Activated T-helper 1 cell treated with anti-CD3 and anti-CD28 coated beads, Interleukin-2, amount 50 U/mL, for 16 hours (primary cell): Measurements from ENCODE around the gene VEPH1.

Experiments
- DNase-seq, 2 donors: peaks; one replicate each; pipeline ENCODE4 v3.0.0-alpha.2; 2020; ENCODE audit warnings: low read depth in 1 of 2, low spot score in 1 of 2

The VEPH1 gene

DNA sequence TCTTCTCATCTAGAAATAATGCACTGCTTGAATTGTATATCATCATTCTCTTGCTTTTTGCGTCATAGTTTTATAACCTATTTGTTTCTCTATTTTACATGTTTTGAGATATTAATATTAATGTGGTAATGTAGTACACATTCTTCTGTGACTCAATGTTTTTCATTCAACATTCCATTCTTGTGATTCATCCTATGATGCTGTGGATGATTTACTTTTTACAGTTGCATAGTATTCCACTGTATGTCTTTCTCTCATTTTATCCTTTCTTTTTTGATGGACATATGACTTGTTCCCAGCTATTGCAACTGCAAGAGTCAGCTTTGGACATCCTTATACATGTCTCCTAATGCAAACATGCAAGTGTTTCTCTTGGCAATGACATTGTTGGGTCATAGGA, 20.6 kb upstream of the VEPH1 start:
- no peak for DNase-seq

DNA sequence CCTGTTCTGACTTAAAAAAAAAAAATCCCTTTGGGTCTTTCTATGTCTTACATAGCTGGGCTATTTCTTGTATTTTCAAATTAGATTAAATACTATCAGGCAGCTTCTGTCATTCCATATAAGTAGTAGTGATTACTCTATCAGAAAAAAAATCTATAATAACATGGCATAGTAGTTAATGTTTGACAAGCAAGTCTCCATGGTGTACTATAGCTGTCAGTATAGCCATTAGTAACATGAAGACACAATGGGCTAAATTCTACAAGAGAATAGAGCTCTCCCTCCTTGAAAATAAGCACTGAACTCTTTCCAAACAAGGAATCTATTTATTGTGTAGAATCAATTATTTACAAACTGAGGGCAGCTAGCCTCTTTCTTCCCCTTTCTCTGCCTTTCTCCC, 19.4 kb upstream of the VEPH1 start:
- DNase-seq, result no peak

DNA sequence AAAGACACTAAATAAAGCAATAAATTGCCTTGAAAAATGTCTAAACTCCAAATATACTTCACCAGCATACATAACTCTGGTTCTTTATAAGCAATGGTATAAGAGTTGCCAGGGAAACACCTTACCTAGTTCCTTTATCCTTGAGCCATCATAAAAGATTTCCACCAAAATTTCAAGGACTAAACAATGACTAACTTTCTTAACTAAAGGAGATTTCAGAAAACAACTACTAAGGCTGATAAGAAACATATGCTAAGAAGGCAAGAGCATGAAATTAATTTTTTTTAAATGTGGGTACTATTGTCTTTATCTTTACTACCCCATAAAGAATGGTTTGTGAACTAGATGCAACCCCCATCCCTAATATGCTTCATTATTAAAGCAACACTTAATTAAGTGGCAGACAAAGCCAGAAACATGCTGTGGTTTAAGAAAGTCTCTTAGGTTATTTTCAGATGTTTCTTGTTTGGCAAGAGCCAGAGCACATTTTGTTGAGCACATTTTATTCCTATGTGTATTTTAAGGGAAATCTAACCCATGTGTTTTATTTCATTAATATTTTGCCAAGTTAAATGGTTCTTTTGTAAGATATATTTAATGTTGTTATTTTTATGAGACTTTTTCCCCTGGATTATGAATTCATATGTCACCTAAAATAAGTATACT, 17.4 kb upstream of the VEPH1 start:
- DNase-seq, result no peak

DNA sequence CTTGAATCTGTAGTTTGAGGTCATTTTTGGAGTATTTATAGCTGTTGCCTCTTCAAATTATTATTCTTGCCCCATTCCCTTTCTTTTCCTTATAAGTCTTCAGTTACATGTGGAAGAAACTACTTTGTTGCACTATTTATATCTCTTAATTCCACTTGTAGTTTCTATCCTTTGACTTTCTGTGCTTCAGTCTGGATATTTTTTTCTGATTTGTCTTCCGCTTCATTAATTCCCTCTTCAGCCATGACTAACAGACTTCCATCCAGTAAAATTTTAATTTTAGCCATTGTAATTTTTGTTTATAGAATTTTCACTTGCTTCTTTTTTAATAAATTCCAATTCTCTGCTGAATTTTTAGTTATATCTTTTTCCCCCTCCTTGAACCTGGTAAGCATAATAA, 15.7 kb upstream of the VEPH1 start:
- DNase-seq, result no peak

DNA sequence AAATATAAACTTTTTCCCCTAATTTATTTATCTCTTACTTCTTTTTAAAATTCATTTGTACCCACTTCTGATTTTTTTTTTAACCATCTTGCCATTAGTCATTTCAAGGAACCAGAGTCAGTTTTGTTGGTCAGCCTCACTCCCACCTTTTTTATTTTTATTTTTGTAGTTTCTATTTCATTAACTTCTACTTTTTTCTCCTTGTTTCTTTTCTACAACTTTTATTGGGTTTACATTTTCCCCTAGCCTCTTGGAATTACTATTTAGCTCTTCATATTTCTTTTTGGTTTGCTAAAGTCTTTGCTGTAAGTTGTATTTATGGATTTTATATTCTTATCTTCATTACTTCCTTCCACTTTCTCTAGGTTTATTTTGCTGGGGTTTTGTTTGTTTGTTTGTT, 13.7 kb upstream of the VEPH1 start:
- no peak for DNase-seq

DNA sequence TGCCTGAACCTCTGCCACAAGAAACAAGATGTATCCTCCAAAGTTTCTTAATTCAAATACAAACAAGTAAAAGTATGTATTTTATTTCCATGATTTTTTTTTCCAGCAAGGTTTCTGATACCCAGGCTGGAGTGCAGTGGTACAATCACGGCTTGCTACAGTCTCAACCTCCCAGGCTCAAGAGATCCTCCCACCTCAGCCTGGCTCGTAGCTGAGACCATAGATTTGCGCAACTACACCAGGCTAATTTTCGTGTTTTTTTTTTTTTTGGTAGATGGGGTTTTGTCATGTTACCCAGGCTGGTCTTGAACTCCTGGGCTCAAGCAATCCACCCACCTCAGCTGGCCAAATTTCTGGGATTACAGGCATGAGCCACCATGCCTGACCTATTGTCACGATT, 12.2 kb upstream of the VEPH1 start:
- DNase-seq, result no peak

DNA sequence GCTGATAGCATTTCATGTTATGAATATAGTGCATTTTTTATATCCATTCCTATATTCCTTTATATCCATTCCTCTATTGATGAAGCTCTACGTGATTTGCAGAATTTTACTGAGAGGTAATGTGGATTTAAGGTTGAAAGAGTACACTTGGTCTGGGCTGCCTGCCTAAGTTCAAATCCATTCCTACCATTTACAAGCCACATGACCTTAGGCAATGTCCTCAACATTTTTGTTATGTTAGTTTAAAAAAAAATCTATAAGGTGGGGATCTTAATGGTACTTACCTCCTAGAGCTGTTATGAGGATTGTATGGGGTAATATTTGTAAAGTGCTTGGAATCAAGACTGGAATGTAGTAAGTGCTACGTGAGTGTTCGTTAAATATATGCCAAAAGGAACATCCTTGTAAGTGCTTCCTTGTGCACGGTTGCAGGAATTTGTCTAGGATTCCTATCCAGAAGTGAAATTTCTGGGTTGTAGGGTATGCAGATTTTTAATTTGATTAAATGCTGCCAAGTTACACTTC, 11.2 kb upstream of the VEPH1 start:
- no peak for DNase-seq

DNA sequence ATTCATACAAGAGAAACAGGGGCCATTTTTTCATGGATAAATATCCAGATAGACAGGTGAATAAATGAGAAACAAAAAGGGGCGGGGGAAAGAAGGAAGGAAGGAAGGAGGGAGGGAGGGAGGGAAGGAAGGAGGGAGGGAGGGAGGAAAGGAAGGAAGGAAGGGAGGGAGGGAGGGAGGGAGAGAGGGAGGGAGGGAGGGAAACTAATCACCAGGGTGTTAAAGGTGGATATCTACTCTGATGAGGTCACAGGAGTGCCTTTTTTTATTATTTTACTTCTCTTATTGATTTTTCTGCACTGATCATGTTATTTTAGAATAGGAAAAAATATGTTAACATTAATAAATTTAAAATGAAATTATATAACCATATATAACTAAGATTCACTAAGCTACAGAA, 10.4 kb upstream of the VEPH1 start:
- no peak for DNase-seq

DNA sequence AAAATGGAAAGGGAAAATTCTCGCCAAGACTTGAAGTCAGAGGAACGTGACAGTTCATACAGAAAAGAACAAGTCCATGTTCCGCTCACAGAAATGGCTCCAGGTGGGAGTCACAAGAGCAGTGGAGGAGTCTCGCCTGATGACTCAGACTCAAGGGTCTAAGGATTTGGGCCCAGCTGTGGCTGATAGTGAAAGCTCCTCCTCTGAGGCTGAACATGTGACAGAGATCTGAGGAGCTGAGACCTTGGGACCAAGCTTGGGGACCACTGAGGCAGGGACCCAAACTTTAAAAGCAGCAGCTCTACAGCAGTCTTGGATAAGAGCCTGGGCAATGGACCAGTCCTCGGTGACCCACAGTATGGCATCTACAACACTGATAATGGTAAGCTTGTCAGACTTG, 9.3 kb upstream of the VEPH1 start:
- no peak for DNase-seq

DNA sequence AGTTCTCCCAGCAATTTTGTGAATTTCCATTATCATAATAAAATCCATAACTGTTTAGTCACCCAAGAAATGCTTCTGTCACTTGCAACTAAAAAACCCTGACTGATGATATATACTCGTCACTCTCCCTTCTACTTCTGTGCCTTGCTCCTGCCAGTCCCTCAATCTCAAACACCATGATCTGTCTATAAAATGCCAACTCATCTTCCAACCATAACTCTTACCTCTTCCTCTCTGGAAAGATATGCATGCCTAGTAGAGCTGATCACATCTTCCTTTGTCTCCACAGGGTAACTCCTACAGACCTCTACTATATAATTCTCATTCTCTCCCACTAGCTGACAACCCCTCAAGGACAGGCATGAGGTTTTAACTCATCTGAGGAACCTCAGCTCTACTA, 5.2 kb upstream of the VEPH1 start:
- no peak for DNase-seq

DNA sequence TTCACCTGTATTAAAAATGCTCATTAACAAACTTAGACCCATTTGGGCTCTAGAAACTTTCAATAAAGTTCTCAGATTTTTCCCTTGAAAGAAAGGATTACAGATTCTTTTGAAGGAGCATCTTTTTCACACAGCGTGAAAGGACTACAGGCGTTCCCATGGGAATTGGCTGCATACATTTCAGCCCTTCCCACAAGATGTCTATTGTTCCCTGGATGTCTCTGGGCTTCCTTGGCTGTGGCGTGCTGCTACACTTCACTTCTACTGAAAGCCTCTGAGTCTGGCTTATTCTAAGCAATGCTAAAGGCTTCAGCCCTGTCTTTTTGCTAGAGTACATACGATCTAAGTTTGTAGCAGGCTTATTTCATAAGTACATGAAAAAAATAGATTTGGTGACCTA, 1.4 kb downstream of the VEPH1 start:
- no peak for DNase-seq

DNA sequence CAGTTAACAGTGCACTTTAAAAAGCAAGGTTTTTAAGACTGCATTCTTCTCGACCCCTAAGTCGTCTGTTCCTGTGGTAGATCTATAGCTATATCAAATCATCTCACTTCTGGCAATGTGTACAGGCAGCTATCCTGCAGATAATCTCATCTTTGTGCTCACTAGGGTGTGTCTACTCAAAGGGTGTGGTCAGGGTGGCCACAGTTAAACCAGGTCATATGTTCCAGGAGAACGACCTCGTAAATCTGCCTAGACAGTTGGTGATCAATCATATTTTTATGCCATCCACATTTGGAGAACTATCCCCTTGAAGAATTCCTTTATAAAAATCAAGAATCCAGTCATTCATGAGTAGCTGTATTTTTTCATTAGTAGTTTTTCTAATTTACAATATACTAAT, 3.0 kb downstream of the VEPH1 start:
- DNase-seq, result no peak

DNA sequence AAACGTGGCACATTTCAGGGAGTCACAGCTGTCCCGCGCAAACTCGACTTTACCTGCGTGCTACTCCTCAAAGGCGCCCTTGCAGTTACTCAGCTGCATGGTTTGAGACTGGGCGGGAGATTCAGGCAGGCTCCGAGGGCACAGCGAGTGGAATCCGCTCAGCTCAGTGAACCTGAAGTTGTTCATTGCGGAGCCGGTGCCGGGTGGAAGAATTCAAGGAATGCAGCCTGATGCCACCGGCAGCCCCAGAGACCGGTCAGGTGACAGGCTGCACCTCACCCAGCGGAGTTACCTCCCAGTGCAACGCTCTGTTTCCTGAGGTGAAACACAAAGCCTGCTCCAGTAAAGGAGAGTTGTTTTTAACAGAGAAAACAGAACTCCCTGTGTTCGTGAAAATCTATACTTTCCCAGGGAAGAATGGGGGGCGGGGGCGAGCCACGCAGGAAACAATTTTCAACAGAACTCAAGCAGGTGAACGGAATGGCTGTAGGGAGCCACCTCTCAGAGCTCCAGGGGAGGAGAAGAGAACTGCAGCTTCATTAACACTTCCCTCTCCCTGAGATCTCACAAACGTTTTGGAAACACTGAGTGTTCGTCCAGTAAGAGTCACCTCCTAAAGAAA, 3.8 kb downstream of the VEPH1 start:
- DNase-seq, result no peak

DNA sequence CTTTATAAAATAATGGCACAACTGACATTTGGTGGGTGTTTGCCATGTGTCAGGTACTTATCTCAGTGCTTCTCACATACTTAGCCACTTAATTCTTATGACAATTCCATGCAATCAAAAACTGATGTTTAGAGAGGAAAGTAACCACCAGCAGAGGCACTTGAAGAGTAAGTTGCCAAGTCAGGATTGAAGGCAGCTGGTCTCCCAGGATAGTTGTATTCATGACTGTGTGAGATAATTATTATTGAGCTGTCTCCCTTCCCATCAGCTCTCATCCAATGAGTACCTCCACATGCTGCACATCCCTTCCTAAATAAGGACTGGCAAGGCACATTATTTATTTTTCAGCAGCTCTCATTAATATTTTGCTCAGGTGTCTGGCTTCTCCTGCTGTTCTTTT, 4.8 kb downstream of the VEPH1 start:
- no peak for DNase-seq

DNA sequence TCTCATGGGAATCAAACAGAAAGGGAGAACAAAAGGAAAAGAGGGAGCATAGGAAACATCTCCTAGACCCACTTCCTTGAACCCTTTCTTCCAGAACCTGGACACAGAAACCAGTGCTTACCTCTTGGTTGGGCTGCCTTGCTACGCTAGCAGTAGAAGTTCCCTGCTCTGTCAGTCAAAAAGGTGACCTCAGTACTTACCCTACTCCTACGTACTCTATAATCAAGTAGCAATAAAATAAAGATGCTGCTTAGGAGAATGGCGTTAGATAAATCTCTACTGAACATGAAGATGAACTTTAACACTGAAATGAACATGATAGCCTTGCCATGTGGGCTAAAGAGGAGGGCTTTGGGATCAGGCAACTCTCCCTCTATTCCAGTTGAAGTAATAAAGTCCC, 7.4 kb downstream of the VEPH1 start:
- DNase-seq, result no peak

DNA sequence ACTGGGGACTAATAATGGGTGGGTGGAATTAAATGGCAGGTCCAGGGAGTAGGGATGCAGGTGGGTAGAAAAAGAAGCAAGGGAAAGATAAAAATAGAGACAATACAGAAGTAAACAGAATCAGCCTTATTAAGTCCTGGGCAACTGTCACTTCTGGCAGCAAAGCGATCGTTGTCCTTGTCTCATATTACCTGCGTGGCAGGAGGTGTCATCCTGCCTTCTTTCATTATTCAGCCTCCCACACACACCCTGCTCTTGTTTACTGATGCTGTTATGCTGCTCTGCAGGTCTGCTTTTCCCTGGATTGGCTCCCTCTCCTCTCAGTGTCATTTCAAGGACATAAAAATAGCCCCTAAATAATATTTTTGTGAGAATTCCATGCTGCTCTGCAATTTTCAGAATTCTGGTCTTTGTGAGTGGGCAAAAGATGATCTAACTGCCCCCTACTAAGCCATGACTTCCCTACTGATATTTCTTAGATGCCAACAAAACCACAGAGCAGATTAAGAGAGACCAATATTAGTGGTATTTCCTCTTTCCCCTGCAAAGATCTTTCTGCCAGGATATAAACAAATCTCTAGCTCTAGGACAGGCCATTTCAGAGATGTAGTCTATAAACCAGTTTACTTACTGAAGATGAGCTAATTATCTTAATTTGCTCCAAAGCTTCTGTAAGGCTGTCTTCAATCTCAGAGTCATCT, 8.5 kb downstream of the VEPH1 start:
- no peak for DNase-seq

DNA sequence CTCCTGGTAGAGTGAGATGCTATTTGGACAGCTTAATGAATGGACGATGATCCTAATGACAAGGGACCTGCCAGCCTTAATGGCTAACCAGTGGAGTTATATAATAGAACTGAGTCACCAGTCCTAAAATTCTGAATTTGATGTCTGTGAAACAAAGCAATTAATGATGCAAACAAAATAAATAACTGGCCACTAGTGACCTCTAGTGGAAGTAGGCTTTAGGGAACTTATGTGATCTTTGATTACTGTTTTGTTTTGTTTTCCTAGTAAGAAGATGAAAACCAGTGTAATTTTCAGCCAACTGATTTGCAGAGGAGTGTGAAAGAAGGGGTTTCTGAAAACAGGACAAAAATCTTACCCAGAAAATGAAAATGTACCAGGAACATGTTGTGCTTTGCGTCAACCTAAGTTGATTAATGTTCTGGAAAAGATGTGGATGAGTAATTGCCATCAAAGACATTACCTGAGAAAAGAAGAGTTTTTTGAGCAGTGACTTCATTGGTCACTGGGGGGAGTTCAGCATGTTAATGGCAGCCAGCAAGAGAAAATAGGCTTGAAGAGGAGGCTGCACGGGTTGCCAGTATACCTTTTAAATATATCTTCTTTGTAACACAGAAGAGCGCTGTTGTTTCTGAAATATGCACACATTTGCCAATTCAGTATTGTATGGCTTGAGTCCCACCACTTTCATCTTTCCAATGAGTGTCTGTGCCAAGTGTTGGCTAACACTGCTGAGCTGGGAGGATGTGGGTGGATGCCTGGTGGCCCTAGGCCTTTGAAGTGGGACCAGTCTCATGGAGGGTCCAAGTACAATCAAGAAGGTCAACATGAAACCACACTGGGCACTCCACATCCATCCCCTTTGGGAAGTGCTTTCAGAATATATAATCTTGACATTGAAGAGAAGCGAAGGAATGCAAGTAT, 9.3 kb downstream of the VEPH1 start:
- DNase-seq, result no peak

DNA sequence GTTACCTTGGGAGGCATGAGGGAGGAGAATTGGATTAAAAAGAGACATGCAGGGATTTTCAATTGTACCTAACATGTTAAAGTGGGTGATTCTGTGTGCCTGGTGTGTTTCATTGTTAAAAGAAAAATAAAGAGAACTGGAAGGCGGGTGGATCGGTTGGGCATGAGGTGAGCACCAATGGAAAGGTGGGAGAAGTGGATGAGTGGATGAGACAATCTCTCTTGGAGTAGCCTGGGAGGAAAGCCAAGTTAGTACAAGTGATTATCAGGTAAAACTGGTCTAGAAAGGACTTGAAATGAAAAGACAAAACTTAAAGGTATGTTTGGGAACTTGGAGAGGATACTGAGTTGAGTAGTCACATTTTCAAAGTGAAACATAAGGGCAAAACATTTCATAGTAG, 12.1 kb downstream of the VEPH1 start:
- DNase-seq, result no peak

DNA sequence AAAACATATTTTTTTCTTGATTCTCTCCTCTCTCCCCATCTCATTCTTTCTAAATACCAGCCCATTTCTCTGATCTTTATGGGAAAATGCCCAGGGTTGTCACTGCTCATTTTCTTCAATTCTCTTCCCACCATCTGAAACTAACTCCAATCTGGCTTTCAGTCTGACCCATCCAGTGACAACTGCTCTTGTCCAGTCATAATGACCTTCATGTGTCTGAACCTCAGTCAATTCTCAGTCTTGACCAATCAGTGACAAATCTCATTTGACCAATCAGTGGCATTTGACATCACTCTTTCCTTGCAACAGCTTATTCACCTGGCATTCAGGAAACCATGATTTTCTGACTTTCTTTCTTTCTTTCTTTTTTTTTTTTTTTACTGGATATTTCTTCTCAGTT, 15.1 kb downstream of the VEPH1 start:
- no peak for DNase-seq

DNA sequence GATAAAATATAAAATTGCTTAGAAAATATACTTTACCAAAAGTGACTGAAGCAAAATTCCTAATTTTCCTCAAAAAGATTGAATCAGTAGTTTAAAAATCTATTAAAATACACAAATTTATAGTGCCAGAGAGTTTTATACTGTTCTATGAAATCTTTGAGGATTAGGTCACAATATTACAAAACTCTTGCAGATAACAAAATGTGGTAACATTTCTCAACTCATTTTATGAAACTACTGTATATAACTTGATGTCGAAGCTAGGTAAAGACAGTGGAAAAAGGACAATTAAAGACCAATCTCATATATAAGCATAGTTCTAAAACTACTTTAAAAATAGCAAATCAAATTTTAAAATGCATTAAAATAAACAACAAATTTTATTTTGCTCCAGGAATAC, 15.9 kb downstream of the VEPH1 start:
- DNase-seq, result no peak

DNA sequence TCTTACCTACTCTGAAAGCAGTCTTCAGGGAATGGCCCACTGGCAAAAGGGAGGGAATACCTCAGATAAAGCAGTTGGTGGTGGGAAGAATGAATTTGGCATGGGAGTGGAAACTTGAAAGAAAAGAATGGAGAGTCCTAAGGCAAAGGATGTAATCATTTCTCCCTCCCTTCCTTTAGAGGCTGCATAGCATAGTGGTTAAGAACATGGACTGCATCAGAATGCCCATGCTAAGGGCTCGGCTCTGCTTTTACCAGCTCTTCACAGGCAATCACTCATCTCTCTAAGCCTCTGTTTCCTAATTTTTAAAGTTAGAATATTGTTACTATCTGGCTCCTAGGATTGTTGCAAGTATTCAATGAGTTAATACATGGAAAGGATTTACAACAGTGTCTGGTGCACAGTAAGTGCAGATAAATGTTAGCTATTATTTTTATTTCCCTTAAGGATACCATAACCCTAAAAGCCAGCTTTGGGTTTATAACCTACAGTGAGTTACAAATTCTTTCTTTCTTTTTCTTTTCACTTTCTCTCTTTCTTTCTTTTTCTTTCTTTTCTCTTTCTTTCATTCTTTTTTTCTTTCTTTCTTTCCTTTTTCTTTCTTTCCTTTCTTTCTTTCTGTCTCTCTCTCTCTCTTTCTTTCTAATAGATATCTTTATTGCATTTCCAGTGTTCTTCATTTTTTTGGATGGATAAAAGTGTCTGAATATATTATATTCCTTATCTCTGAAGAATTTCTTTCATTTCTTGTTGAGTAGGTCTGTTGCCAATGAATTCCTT, 23.6 kb downstream of the VEPH1 start:
- no peak for DNase-seq
